ENCODE measurements around the gene ZBTB20. TPM values are rescaled to one million over a fixed set of nuclear protein-coding genes. Genes with fewer than 3 reads are reported as not detected.

Gene ZBTB20
- total and polyA plus RNA-seq, 2 of the 4 experiments (the other 2 are of a cell fraction) = 0.75 to 14.7 TPM

DNA sequence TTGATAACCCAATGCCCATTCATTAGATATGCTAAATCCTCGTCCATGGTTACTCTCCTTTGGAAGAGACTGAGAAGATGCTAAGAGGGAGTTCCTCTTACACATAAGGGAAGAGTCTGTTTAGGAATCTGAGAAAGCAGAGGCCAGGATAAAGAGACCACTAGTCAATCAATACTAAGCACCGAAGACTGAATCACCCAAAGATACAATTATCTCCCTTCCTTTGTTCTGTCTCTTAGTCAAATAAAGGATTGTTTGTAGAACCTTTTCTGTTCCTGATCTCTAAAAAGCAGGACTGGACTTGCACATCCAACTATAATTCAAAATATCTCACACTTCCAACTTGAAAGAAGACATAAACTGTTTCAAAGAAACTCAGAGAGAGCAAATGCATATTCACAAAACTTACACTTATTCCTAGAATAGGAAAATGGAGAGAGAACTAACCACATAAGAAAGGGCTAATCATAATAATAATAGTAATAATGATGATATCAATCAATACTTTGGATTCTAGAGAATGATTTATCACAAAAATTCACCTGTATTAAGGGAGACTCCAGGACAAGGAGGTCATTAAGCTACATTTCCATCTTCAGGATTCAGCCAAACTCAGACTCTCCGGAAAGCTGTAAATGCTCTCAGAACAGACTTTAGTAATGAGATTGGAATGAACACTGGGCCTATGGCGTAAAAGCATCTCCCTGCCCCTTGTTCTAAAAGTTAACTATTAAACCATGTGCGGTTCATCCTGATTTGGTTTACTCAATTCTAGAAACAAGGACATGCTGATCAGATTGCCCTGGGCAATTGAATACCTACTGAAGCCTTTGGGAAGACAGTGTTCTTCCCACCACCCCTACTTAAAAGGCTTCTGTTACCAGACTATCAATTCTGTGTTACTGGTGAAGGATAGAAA is 401.5 kb downstream of the ZBTB20 start (continued):
- TF ChIP-seq BHLHE40 (IDR thresholded peaks at IDR 0.05; ENCODE audit: low read depth, low read length) = no peak

DNA sequence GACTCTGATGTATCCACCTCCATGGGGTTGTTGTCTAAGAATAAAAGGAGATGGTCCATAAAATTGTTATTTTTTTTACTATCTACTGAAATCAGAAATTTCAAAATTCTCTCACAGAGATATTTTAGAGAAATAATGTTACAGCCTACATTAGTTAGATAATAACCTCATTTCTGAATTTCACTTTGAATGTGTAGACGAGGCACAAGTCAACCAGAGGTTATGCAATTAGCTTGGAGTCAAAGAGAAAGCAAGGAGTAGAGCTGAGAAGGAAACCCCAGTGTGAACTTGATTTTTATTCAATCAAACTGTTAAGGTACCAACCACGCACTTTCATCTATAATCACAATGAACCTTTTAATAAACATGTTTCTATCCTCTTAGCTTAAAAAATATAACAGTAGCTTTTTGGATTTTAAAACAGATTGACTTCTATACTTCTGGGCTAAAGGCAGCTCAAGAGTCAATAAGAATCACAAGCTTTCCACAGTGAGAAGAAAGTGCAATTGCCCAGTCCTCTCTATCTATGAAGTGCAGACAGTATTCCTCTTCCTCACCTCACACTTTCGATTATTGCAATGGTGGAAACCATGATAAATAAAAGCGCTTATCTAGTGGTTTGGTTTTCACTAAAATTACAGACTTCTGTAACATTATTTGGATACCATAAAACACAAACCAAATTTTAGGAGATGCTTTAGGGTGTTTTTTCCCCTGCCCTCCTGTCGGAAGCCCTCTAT is 403.2 kb downstream of the ZBTB20 start:
- no peak overlapping the region for H2BK5ac ChIP-seq (ENCODE audit: low read depth, low read length, poor library complexity, severe bottlenecking)
- no peak overlapping the region for H3K4ac ChIP-seq (ENCODE audit: low read depth, low read length)
- no peaks in the 10 kb centered on the region for H4K20me1 ChIP-seq (ENCODE audit: insufficient read depth, low read length)
- H3K9ac ChIP-seq (ENCODE audit: low read depth, low read length) = no peak overlapping the region
- H2BK20ac ChIP-seq (ENCODE audit: low read depth, low read length) = no peak overlapping the region
- no peaks in the 10 kb centered on the region for H3K27me3 ChIP-seq (ENCODE audit: control insufficient read depth, insufficient read depth, low read length)
- H3K4me2 ChIP-seq (ENCODE audit: low read depth, low read length) = no peak overlapping the region
- BruUV-seq (replicated peaks) = no TSS peak
- dilution Hi-C loops (cut with HindIII; ENCODE audit: low sequenced_read_pairs, unreplicated experiment) = no loop called here
- DNase-seq (no peak), ATAC-seq (ENCODE audit: low read depth) (no peak)
- H3K36me3 ChIP-seq (ENCODE audit: control insufficient read depth, insufficient read depth, low read length) = no peaks in the 10 kb centered on the region
- no peak overlapping the region for H2BK120ac ChIP-seq (ENCODE audit: low read depth, low read length)
- ChIA-PET POLR2A (ENCODE audit: unreplicated experiment) (no interaction called here), CTCF (interaction anchor here (1.0 kb wide), 1 partner anchor 15 kb away, joined by 3 read pairs; no protein-coding TSS in a partner anchor)
- no peak overlapping the region for H4K5ac ChIP-seq (ENCODE audit: low read depth, low read length)
- no peak overlapping the region for H3K14ac ChIP-seq (replicated peaks; ENCODE audit: low read depth, low read length)
- no peak overlapping the region for H3K23ac ChIP-seq (ENCODE audit: low read depth, low read length)
- H3K79me1 ChIP-seq (ENCODE audit: low read depth in 1 of 2, low read length in 2 of 2) = no peaks in the 10 kb centered on the region
- no peak overlapping the region for H3K4me3 ChIP-seq (ENCODE audit: insufficient read depth, low read depth, low read length)
- H2AK9ac ChIP-seq (replicated peaks; ENCODE audit: low read depth, low read length, poor library complexity) = no peak overlapping the region
- H2AFZ ChIP-seq (replicated peaks; ENCODE audit: low read length, poor library complexity) = no peak overlapping the region
- TF ChIP-seq RFX5 (IDR thresholded peaks at IDR 0.05; ENCODE audit: low read depth, low read length) = no peak
- TF ChIP-seq FOS (IDR thresholded peaks at IDR 0.05; ENCODE audit: low read depth, low read length) = no peak
- no peak for TF ChIP-seq CEBPB (IDR thresholded peaks at IDR 0.05; ENCODE audit: low read depth, low read length)
- no peak for TF ChIP-seq BHLHE40 (IDR thresholded peaks at IDR 0.05; ENCODE audit: low read depth, low read length)
- TF ChIP-seq MAZ (IDR thresholded peaks at IDR 0.05; ENCODE audit: borderline replicate concordance, low read depth, low read length) = no peak
- TF ChIP-seq, protein P1, sequence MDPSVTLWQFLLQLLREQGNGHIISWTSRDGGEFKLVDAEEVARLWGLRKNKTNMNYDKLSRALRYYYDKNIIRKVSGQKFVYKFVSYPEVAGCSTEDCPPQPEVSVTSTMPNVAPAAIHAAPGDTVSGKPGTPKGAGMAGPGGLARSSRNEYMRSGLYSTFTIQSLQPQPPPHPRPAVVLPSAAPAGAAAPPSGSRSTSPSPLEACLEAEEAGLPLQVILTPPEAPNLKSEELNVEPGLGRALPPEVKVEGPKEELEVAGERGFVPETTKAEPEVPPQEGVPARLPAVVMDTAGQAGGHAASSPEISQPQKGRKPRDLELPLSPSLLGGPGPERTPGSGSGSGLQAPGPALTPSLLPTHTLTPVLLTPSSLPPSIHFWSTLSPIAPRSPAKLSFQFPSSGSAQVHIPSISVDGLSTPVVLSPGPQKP (IDR thresholded peaks at IDR 0.05; ENCODE audit: borderline replicate concordance, low read depth, low read length) = no peak
- no peak for TF ChIP-seq RCOR1 (IDR thresholded peaks at IDR 0.05; ENCODE audit: insufficient replicate concordance, low read length)
- TF ChIP-seq CHD1 (IDR thresholded peaks at IDR 0.05; ENCODE audit: low read depth, low read length) = no peak
- no peak for TF ChIP-seq MAFK (IDR thresholded peaks at IDR 0.05; ENCODE audit: low read depth, low read length)
- TF ChIP-seq, protein P2, sequence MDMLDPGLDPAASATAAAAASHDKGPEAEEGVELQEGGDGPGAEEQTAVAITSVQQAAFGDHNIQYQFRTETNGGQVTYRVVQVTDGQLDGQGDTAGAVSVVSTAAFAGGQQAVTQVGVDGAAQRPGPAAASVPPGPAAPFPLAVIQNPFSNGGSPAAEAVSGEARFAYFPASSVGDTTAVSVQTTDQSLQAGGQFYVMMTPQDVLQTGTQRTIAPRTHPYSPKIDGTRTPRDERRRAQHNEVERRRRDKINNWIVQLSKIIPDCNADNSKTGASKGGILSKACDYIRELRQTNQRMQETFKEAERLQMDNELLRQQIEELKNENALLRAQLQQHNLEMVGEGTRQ (IDR thresholded peaks at IDR 0.05; ENCODE audit: low read depth, low read length) = no peak
- peaks cover 1% of the 10 kb centered on the region; the same call in 1 of the 2 replicates for H3K4me1 ChIP-seq (ENCODE audit: control insufficient read depth, insufficient read depth, low read length)
- H3K56ac ChIP-seq (ENCODE audit: extremely low read depth, insufficient read depth, low read length) = no peak overlapping the region
- H4K91ac ChIP-seq (ENCODE audit: insufficient read depth, low read depth, low read length) = no peak overlapping the region
- 100% methylated on average over 1 of the region's 5 CpGs; no CpG with 5 or more reads in 1 of the 2 experiments for WGBS, 2 experiments (ENCODE audit: extremely low coverage in 2 of 2, insufficient read length in 1 of 2)
- no peak overlapping the region for H2BK15ac ChIP-seq (ENCODE audit: low read depth, low read length)
- no peak overlapping the region for H3K27ac ChIP-seq (ENCODE audit: insufficient read depth, low read length)
- intact Hi-C loops (cut with micrococcal nuclease) = no loop called here
- no peak overlapping the region for H4K8ac ChIP-seq (ENCODE audit: low read depth in 2 of 2, low read length in 2 of 2)
- in situ Hi-C loops (cut with MboI; ENCODE audit: low sequenced_read_pairs) = no loop called here
- no peaks in the 10 kb centered on the region for H3K9me1 ChIP-seq (ENCODE audit: insufficient read depth, low read length)
- no peak overlapping the region for H3K18ac ChIP-seq (ENCODE audit: low read depth, low read length)
- H2AK5ac ChIP-seq (ENCODE audit: low read depth, low read length) = no peak overlapping the region
- no peaks in the 10 kb centered on the region for H3K9me3 ChIP-seq (ENCODE audit: control insufficient read depth, insufficient read depth, low read length)

Data from IMR-90 (cell line).